Subcutaneous adipose tissue (tissue), 4 donors: ENCODE results near the gene NRCAM. TPM values are rescaled to one million over a fixed set of nuclear protein-coding genes. Genes with fewer than 3 reads are reported as not detected.

Experiments
- CTCF ChIP-seq: fragments of 450-650 bp; IDR thresholded peaks from one replicate; pipeline ENCODE4 v1.5.1; 2016; ENCODE audit warnings: low read depth, mild to moderate bottlenecking, control low read depth, antibody characterized with exemption, moderate library complexity
- total RNA-seq, 4 donors: library from RNA; depleted of rRNA; stranded (reverse); fragments of >200 nt; gene quantifications; one replicate each; pipeline ENCODE4 v1.1.0, GENCODE V29; 2016

Gene NRCAM
- total RNA-seq, 4 donors from 2014 or later: 21.1 to 74.4 (median 49.3) TPM

- TF ChIP-seq CTCF: no peak
Measured at GRCh38 chr7:108385834-108386422, 70.3 kb downstream of the NRCAM start.

GRCh38 chr7:108384716-108385483, 71.3 kb downstream of the NRCAM start:
- no peak for TF ChIP-seq CTCF

- TF ChIP-seq CTCF: no peak
Measured at GRCh38 chr7:108382932-108383331, 73.3 kb downstream of the NRCAM start.

- TF ChIP-seq CTCF: no peak
Measured at GRCh38 chr7:108380517-108380916, 75.7 kb downstream of the NRCAM start.

- no peak for TF ChIP-seq CTCF
Measured at GRCh38 chr7:108376206-108376605, 80.0 kb downstream of the NRCAM start.

- TF ChIP-seq CTCF: no peak
Measured at GRCh38 chr7:108375668-108376067, 80.6 kb downstream of the NRCAM start.

- no peak for TF ChIP-seq CTCF
Measured at GRCh38 chr7:108374899-108375298, 81.3 kb downstream of the NRCAM start.
